Uterus (tissue), 4 donors: Measurements from ENCODE around the gene SULT1C3. TPM values are rescaled to one million over a fixed set of nuclear protein-coding genes. Genes with fewer than 3 reads are reported as not detected.

ENCODE experiments used
- DNase-seq, 2 donors: peaks; one replicate each; pipeline ENCODE4 v3.0.0-alpha.2; 2019 to 2020
- H3K27ac ChIP-seq, 2 donors: fragments of 200-600 bp; sonication (generic); 1 replicate in 1 of 2; 2 replicates in 1 of 2; pipeline ENCODE4 v1.5.1; 2016 to 2018
- H3K27me3 ChIP-seq, 2 donors: fragments of 200-600 bp; sonication (generic); one replicate each; pipeline ENCODE4 v1.5.1; 2018 to 2019; ENCODE audit warnings: control low read depth in 1 of 2
- H3K36me3 ChIP-seq, 2 donors: fragments of 200-600 bp; sonication (generic); one replicate each; pipeline ENCODE4 v1.5.1; 2019; ENCODE audit warnings: control low read depth in 1 of 2
- H3K4me1 ChIP-seq, 2 donors: fragments of 200-600 bp; sonication (generic); one replicate each; pipeline ENCODE4 v1.5.1; 2018 to 2019; ENCODE audit warnings: control low read depth in 1 of 2
- H3K4me3 ChIP-seq, 2 donors: fragments of 200-600 bp; sonication (generic); 1 replicate in 1 of 2; 2 replicates in 1 of 2; pipeline ENCODE4 v1.5.1; 2018 to 2019; ENCODE audit warnings: mild to moderate bottlenecking in 1 of 2
- H3K9me3 ChIP-seq, 2 donors: fragments of 200-600 bp; sonication (generic); one replicate each; pipeline ENCODE4 v1.5.1; 2019; ENCODE audit warnings: control low read depth in 1 of 2
- CTCF ChIP-seq, 4 experiments: fragments of 200-600 bp in 2 of 4; fragments of 450-650 bp in 2 of 4; sonication (generic) in 2 of 4; IDR thresholded peaks; one replicate each; pipeline ENCODE4 v1.5.1; 2016 to 2019; ENCODE audit warnings: antibody characterized with exemption in 4 of 4, mild to moderate bottlenecking in 2 of 4, moderate library complexity in 1 of 4
- POLR2A ChIP-seq, 2 donors: fragments of 450-650 bp; IDR thresholded peaks; one replicate each; pipeline ENCODE4 v1.6.1; 2016; ENCODE audit warnings: antibody characterized with exemption in 2 of 2, mild to moderate bottlenecking in 1 of 2, moderate library complexity in 1 of 2
- intact Hi-C: fragments of 100-400 bp; cut with DNase I; formaldehyde crosslinking; loops from one replicate; pipeline ENCODE4 v1.15.1; 2023; ENCODE audit warnings: low total_unique reads
- total RNA-seq, 4 donors: library from RNA; depleted of rRNA in 3 of 4; stranded (reverse); fragments of >200 nt in 3 of 4; gene quantifications; one replicate each; pipeline versions ENCODE4 v1.1.0 to v1.2.4, GENCODE V29; 2014 to 2023
- donor health status: DM: yes; HTN: yes; CAD: no.

The SULT1C3 gene
- total RNA-seq, 4 donors from 2014 or later, result not detected

GRCh38 chr2:108288534-108289106 lies 48.9 kb downstream of the SULT1C3 start, which contains the start of gene SULT1C2:
SULT1C2 (plus strand) TSS chr2:108288895; CDS start chr2:108293668, 4,773 bp downstream.
- Histone ChIP-seq H3K27me3 (no peaks in the 10 kb centered on the region), H3K36me3 (no peaks in the 10 kb centered on the region), H3K4me1 (no peaks in the 10 kb centered on the region), H3K9me3 (no peaks in the 10 kb centered on the region), H3K27ac (no peak within 1 kb of the TSS), H3K4me3 (no peak within 1 kb of the TSS)
- TF ChIP-seq POLR2A (IDR thresholded peaks at IDR 0.05) (no peak), CTCF (IDR thresholded peaks at IDR 0.05) (no peak)
- DNase-seq, result no peak
- intact Hi-C loops, result no loop called here

GRCh38 chr2:108293850-108294249 lies 54.1 kb downstream of the SULT1C3 start:
- TF ChIP-seq CTCF (IDR thresholded peaks at IDR 0.05), result no peak
- intact Hi-C loops, result no loop called here
- Histone ChIP-seq H3K4me3 (no peak overlapping the region), H3K36me3 (no peaks in the 10 kb centered on the region), H3K27ac (no peak overlapping the region), H3K27me3 (no peaks in the 10 kb centered on the region), H3K4me1 (no peaks in the 10 kb centered on the region), H3K9me3 (no peaks in the 10 kb centered on the region)
- DNase-seq, result no peak

GRCh38 chr2:108297436-108298141 lies 57.8 kb downstream of the SULT1C3 start:
- no peaks in the 10 kb centered on the region for H3K9me3 ChIP-seq
- no peaks in the 10 kb centered on the region for H3K27me3 ChIP-seq
- H3K36me3 ChIP-seq, result no peaks in the 10 kb centered on the region
- H3K4me1 ChIP-seq, result no peaks in the 10 kb centered on the region
- H3K4me3 ChIP-seq, result no peak overlapping the region
- intact Hi-C loops, result no loop called here
- no peak for DNase-seq
- H3K27ac ChIP-seq, result no peak overlapping the region
- TF ChIP-seq CTCF (IDR thresholded peaks at IDR 0.05) (no peak), POLR2A (IDR thresholded peaks at IDR 0.05) (no peak)

GRCh38 chr2:108301558-108301957 lies 61.8 kb downstream of the SULT1C3 start:
- DNase-seq, result no peak
- intact Hi-C loops, result no loop called here
- Histone ChIP-seq H3K9me3 (no peaks in the 10 kb centered on the region), H3K36me3 (no peaks in the 10 kb centered on the region), H3K27me3 (no peaks in the 10 kb centered on the region), H3K27ac (no peak overlapping the region), H3K4me1 (no peaks in the 10 kb centered on the region), H3K4me3 (no peak overlapping the region)
- TF ChIP-seq CTCF (IDR thresholded peaks at IDR 0.05), result no peak
- TF ChIP-seq POLR2A (IDR thresholded peaks at IDR 0.05), result no peak

- TF ChIP-seq CTCF (IDR thresholded peaks at IDR 0.05) (no peak), POLR2A (IDR thresholded peaks at IDR 0.05) (no peak)
- Histone ChIP-seq H3K27me3 (no peaks in the 10 kb centered on the region), H3K4me3 (no peak overlapping the region), H3K36me3 (no peaks in the 10 kb centered on the region), H3K27ac (no peak overlapping the region), H3K9me3 (no peaks in the 10 kb centered on the region), H3K4me1 (no peaks in the 10 kb centered on the region)
- no peak for DNase-seq
- intact Hi-C loops, result no loop called here
Observed at GRCh38 chr2:108304975-108305374, 65.2 kb downstream of the SULT1C3 start.
